H1 (cell line): ENCODE data around the gene MUC13. TPM values are rescaled to one million over a fixed set of nuclear protein-coding genes. Genes with fewer than 3 reads are reported as not detected.

Experiments
- CTCF ChIA-PET: fragments of 300-600 bp; sonication (Branson Sonifier 250); formaldehyde crosslinking; loops from one replicate; lab custom pipeline; 2021; ENCODE audit not compliant: partially characterized antibody; lab: Charles Lee
- POLR2A ChIA-PET: fragments of 300-600 bp; sonication (Branson Sonifier 250); formaldehyde crosslinking; loops from one replicate; lab custom pipeline; 2021; ENCODE audit warnings: inconsistent platforms; ENCODE audit not compliant: partially characterized antibody; lab: Charles Lee
- DNase-seq, 2 experiments: peaks; one replicate each; pipeline versions ENCODE4 v3.0.0 to v3.0.0-alpha.2; 2010 to 2022; ENCODE audit warnings: low spot score in 2 of 2, low read depth in 1 of 2, mixed read lengths in 1 of 2
- FAIRE-seq: peaks from 2 replicates; lab custom pipeline; 2011; peaks lifted over from hg19 to GRCh38; lab: Jason Lieb, UNC
- H2AFZ ChIP-seq: 2 replicates; pipeline ENCODE4 v1.8.1; 2012; ENCODE audit warnings: low read length, inconsistent platforms
- H2AK5ac ChIP-seq: 2 replicates; pipeline ENCODE4 v1.6.1; 2013; ENCODE audit warnings: low read depth, low read length
- H2BK120ac ChIP-seq: replicated peaks from 2 replicates; pipeline ENCODE3; 2013; ENCODE audit warnings: low read depth, low read length, inconsistent platforms
- H2BK12ac ChIP-seq: 2 replicates; pipeline ENCODE4 v1.6.1; 2013; ENCODE audit warnings: low read depth, low read length
- H2BK15ac ChIP-seq: 2 replicates; pipeline ENCODE4 v1.6.1; 2013; ENCODE audit warnings: low read length
- H2BK20ac ChIP-seq: 2 replicates; pipeline ENCODE4 v1.6.1; 2013; ENCODE audit warnings: low read length
- H2BK5ac ChIP-seq: 2 replicates; pipeline ENCODE4 v1.6.1; 2013; ENCODE audit warnings: low read depth, low read length
- H3K14ac ChIP-seq: 2 replicates; pipeline ENCODE4 v1.6.1; 2013; ENCODE audit warnings: inconsistent platforms; ENCODE audit not compliant: insufficient read length
- H3K18ac ChIP-seq: 2 replicates; pipeline ENCODE4 v1.6.1; 2013; ENCODE audit warnings: low read length; ENCODE audit errors: extremely low read depth
- H3K23ac ChIP-seq: 2 replicates; pipeline ENCODE4 v1.6.1; 2013; ENCODE audit warnings: inconsistent platforms; ENCODE audit not compliant: insufficient read length
- H3K23me2 ChIP-seq: 2 replicates; pipeline ENCODE4 v1.6.1; 2013; ENCODE audit warnings: low read depth, low read length
- H3K27ac ChIP-seq: 2 replicates; pipeline ENCODE4 v1.6.1; 2011; ENCODE audit warnings: low read depth, low read length, inconsistent platforms
- H3K27me3 ChIP-seq, 4 experiments: replicated peaks in 1 of 4; 1 replicate in 1 of 4; 2 replicates in 3 of 4; pipeline versions ENCODE4 v1.6.1 to v1.8.1; 2011 to 2013; ENCODE audit warnings: low read length in 3 of 4, mild to moderate bottlenecking in 3 of 4, inconsistent platforms in 2 of 4, mixed read lengths in 2 of 4, moderate library complexity in 1 of 4; ENCODE audit not compliant: control insufficient read depth in 3 of 4, insufficient read depth in 3 of 4; ENCODE audit errors: extremely low read depth in 1 of 4
- H3K36me3 ChIP-seq, 4 experiments: 2 replicates each; pipeline versions ENCODE4 v1.6.1 to v1.8.1; 2011 to 2013; ENCODE audit warnings: mild to moderate bottlenecking in 4 of 4, low read length in 3 of 4, moderate library complexity in 2 of 4, control low read depth in 1 of 4, inconsistent platforms in 1 of 4; ENCODE audit not compliant: insufficient read depth in 4 of 4, control insufficient read depth in 2 of 4
- H3K4ac ChIP-seq: replicated peaks from 2 replicates; pipeline ENCODE3; 2013; ENCODE audit warnings: low read length, low read depth, mixed read lengths, inconsistent platforms; ENCODE audit not compliant: insufficient read length
- H3K4me1 ChIP-seq, 4 experiments: replicated peaks in 1 of 4; 1 replicate in 1 of 4; 2 replicates in 3 of 4; pipeline versions ENCODE4 v1.6.1 to v1.8.1; 2011 to 2013; ENCODE audit warnings: low read length in 3 of 4, inconsistent platforms in 2 of 4, mixed read lengths in 1 of 4; ENCODE audit not compliant: insufficient read depth in 4 of 4, control insufficient read depth in 3 of 4
- H3K4me2 ChIP-seq, 2 experiments: 2 replicates each; pipeline versions ENCODE4 v1.6.1 to v1.8.1; 2011 to 2013; ENCODE audit warnings: low read depth in 2 of 2, low read length in 2 of 2, control low read depth in 1 of 2, inconsistent platforms in 1 of 2, mild to moderate bottlenecking in 1 of 2; ENCODE audit not compliant: insufficient read depth in 1 of 2
- H3K4me3 ChIP-seq, 4 experiments: fragments of 200-600, 300-600 bp in 1 of 4; sonication (generic), shearing (Covaris generic), sonication (Bioruptor Twin) in 1 of 4; 2 replicates each; pipeline versions ENCODE4 v1.5.1 to v1.8.1; 2011 to 2016; ENCODE audit warnings: low read length in 4 of 4, low read depth in 3 of 4, control low read depth in 2 of 4, inconsistent platforms in 2 of 4, mild to moderate bottlenecking in 2 of 4, mixed read lengths in 1 of 4, moderate library complexity in 1 of 4; ENCODE audit not compliant: insufficient read depth in 2 of 4; ENCODE audit errors: extremely low read depth in 1 of 4
- H3K56ac ChIP-seq: replicated peaks from 2 replicates; pipeline ENCODE3; 2013; ENCODE audit warnings: low read depth, mild to moderate bottlenecking, mixed read lengths, low read length, inconsistent platforms; ENCODE audit not compliant: insufficient read length
- H3K79me1 ChIP-seq: 2 replicates; pipeline ENCODE4 v1.6.1; 2013; ENCODE audit warnings: low read depth, low read length, control low read depth
- H3K79me2 ChIP-seq, 2 experiments: 2 replicates each; pipeline versions ENCODE4 v1.6.1 to v1.8.1; 2012 to 2013; ENCODE audit warnings: low read length in 2 of 2, mild to moderate bottlenecking in 2 of 2, inconsistent platforms in 1 of 2; ENCODE audit not compliant: insufficient read depth in 2 of 2, control insufficient read depth in 1 of 2
- H3K9ac ChIP-seq, 4 experiments: replicated peaks in 1 of 4; 1 replicate in 1 of 4; 2 replicates in 3 of 4; pipeline versions ENCODE4 v1.6.1 to v1.8.1; 2011 to 2013; ENCODE audit warnings: low read depth in 3 of 4, low read length in 3 of 4, control low read depth in 2 of 4, mild to moderate bottlenecking in 2 of 4, moderate library complexity in 2 of 4, inconsistent platforms in 1 of 4; ENCODE audit errors: extremely low read depth in 1 of 4
- H3K9me3 ChIP-seq, 2 experiments: 2 replicates each; pipeline versions ENCODE4 v1.6.1 to v1.8.1; 2012 to 2013; ENCODE audit warnings: mild to moderate bottlenecking in 2 of 2, moderate library complexity in 2 of 2, control low read depth in 1 of 2, inconsistent platforms in 1 of 2, low read depth in 1 of 2, low read length in 1 of 2, mixed read lengths in 1 of 2; ENCODE audit not compliant: insufficient read depth in 2 of 2
- H4K20me1 ChIP-seq, 2 experiments: replicated peaks in 1 of 2; 2 replicates each; pipeline versions ENCODE3 to v1.8.1; 2011 to 2013; ENCODE audit warnings: inconsistent platforms in 2 of 2, low read length in 2 of 2, mild to moderate bottlenecking in 1 of 2; ENCODE audit not compliant: insufficient read depth in 2 of 2, control insufficient read depth in 1 of 2
- H4K5ac ChIP-seq: 2 replicates; pipeline ENCODE4 v1.6.1; 2013; ENCODE audit warnings: low read length, low read depth, mixed read lengths, inconsistent platforms; ENCODE audit not compliant: insufficient read length
- H4K8ac ChIP-seq: 2 replicates; pipeline ENCODE4 v1.8.0; 2013; ENCODE audit warnings: mild to moderate bottlenecking, moderate library complexity, low read length, inconsistent platforms; ENCODE audit not compliant: insufficient read depth; ENCODE audit errors: extremely low read depth
- H4K91ac ChIP-seq: replicated peaks from 2 replicates; pipeline ENCODE3; 2013; ENCODE audit warnings: low read length, mixed read lengths, inconsistent platforms; ENCODE audit not compliant: insufficient read length
- ATF2 ChIP-seq: IDR thresholded peaks from 2 replicates; pipeline ENCODE4 v1.6.1; 2012; ENCODE audit warnings: low read length, inconsistent platforms
- BRCA1 ChIP-seq: IDR thresholded peaks from 2 replicates; pipeline ENCODE4 v1.6.1; 2012; ENCODE audit warnings: low read depth, low read length, improper control_type of control experiment
- E2F6 ChIP-seq: IDR thresholded peaks from 2 replicates; pipeline ENCODE4 v1.6.1; 2012; ENCODE audit warnings: inconsistent platforms
- GABPA ChIP-seq: IDR thresholded peaks from 2 replicates; pipeline ENCODE4 v1.6.1; 2011; ENCODE audit warnings: mild to moderate bottlenecking, low read length, moderate library complexity, borderline replicate concordance; ENCODE audit not compliant: insufficient read depth
- GTF2F1 ChIP-seq: IDR thresholded peaks from 2 replicates; pipeline ENCODE4 v1.6.1; 2012; ENCODE audit warnings: low read depth, low read length, improper control_type of control experiment, borderline replicate concordance
- JUN ChIP-seq: IDR thresholded peaks from 2 replicates; pipeline ENCODE4 v1.6.1; 2011; ENCODE audit warnings: low read depth, mild to moderate bottlenecking, improper control_type of control experiment, low read length
- KDM4A ChIP-seq: IDR thresholded peaks from one replicate; pipeline ENCODE4 v1.7.1; 2012; ENCODE audit warnings: low read depth, mild to moderate bottlenecking, moderate library complexity, low read length, inconsistent platforms; ENCODE audit not compliant: severe bottlenecking
- KDM5A ChIP-seq: fragments of 200-600 bp; IDR thresholded peaks from 2 replicates; pipeline ENCODE4 v1.7.1; 2012; ENCODE audit warnings: mild to moderate bottlenecking, low read length, inconsistent platforms, mixed read lengths
- NANOG ChIP-seq: IDR thresholded peaks from 2 replicates; pipeline ENCODE4 v1.6.1; 2011; ENCODE audit warnings: low read length, low read depth, mild to moderate bottlenecking, inconsistent platforms; ENCODE audit not compliant: insufficient read depth, poor library complexity, severe bottlenecking
- RAD21 ChIP-seq, 2 experiments: IDR thresholded peaks in 1 of 2; conservative IDR thresholded peaks in 1 of 2; 2 replicates each; pipeline ENCODE4 v1.6.1; 2011; ENCODE audit warnings: low read depth in 2 of 2, low read length in 2 of 2, improper control_type of control experiment in 1 of 2, inconsistent platforms in 1 of 2, mild to moderate bottlenecking in 1 of 2, moderate library complexity in 1 of 2
- SIX5 ChIP-seq: IDR thresholded peaks from 2 replicates; pipeline ENCODE4 v1.6.1; 2011; ENCODE audit warnings: mild to moderate bottlenecking, low read depth, low read length
- WGBS, 2 experiments: shearing (Covaris generic) in 1 of 2; methylation state at CpG; one replicate each; pipeline versions ENCODE4 v1.1.6 to v1.1.7; 2013 to 2015; ENCODE audit warnings: low lambda C conversion rate in 2 of 2, mixed read lengths in 2 of 2, inconsistent platforms in 1 of 2, low coverage in 1 of 2, missing lambda C conversion rate in 1 of 2; ENCODE audit not compliant: insufficient replicate concordance in 2 of 2, insufficient coverage in 1 of 2, insufficient read length in 1 of 2; ENCODE audit errors: extremely low coverage in 1 of 2, missing lambda C conversion rate in 1 of 2; 5-methylcytosine and 5-hydroxymethylcytosine counted together
- polyA plus RNA-seq, 7 experiments: library from polyadenylated mRNA; depleted of rRNA in 3 of 7; stranded (reverse) in 5 of 7; unstranded in 2 of 7; fragments of >200 nt in 5 of 7; fragments of 200-250 nt in 2 of 7; gene quantifications; 1 replicate in 5 of 7; 2 replicates in 1 of 7; 4 replicates in 1 of 7; pipeline versions ENCODE4 v1.2.1 to v1.2.3, GENCODE V29; 2011 to 2013; ENCODE audit warnings: missing spikeins in 2 of 7, mixed read lengths in 2 of 7
- total RNA-seq: library from RNA; stranded (reverse); fragmentation: NEBNext Ultra II Directional; extraction: Animal tissue kit (Norgen Biotek cat#: 25700); gene quantifications from 2 replicates; pipeline ENCODE4 v1.2.1, GENCODE V29; 2021

MUC13 gene
- total and polyA plus RNA-seq, 2 of the 8 experiments (the other 6 are each of a cell fraction or from before 2014, with no cell fraction given) = not detected

- Histone ChIP-seq H3K79me1 (peaks cover 5% of the 10 kb centered on the region), H3K14ac (no peak overlapping the region), H3K4me3 (no peak overlapping the region), H2BK15ac (no peak overlapping the region), H4K8ac (peak overlapping the region; percentile 32; the same call in 1 of the 2 replicates), H3K27ac (no peak overlapping the region), H3K4ac (no peak overlapping the region), H3K36me3 (peaks cover 0 to 10% (median 3%) of the 10 kb centered on the region in 4 experiments; a peak in 3 of 8 replicates), H4K5ac (no peak overlapping the region), H2BK5ac (no peak overlapping the region), H3K23me2 (no peaks in the 10 kb centered on the region), H2BK12ac (no peak overlapping the region), H4K91ac (no peak overlapping the region), H3K4me2 (no peak overlapping the region), H3K9ac (no peak overlapping the region), H2AK5ac (no peak overlapping the region), H3K27me3 (no peaks in the 10 kb centered on the region), H3K9me3 (no peaks in the 10 kb centered on the region), H2AFZ (no peak overlapping the region), H2BK120ac (no peak overlapping the region), H3K23ac (no peak overlapping the region), H2BK20ac (no peak overlapping the region), H3K79me2 (peaks cover 0 to 17% of the 10 kb centered on the region in 2 experiments; a peak in 3 of 4 replicates), H3K18ac (no peak overlapping the region), H3K56ac (no peak overlapping the region), H3K4me1 (peaks cover 0 to 8% (median 3%) of the 10 kb centered on the region in 4 experiments; a peak in 3 of 7 replicates), H4K20me1 (no peaks in the 10 kb centered on the region)
- DNase-seq = no peak
- ChIA-PET CTCF (interaction anchor here (1.3 to 1.6 kb wide), 3 partner anchors 15 to 28 kb away, joined by 3 to 6 read pairs (median 6); no protein-coding TSS in a partner anchor), POLR2A (interaction anchor here (1.1 kb wide), 1 partner anchor 9 kb away, joined by 3 read pairs; no protein-coding TSS in a partner anchor)
- no peak for FAIRE-seq
- 91% methylated on average over 9 of the region's 9 CpGs; no CpG with 5 or more reads in 1 of the 2 experiments for WGBS, 2 experiments
- TF ChIP-seq BRCA1 (no peak), NANOG (no peak), KDM4A (no peak), KDM5A (no peak), SIX5 (no peak), GTF2F1 (no peak), ATF2 (no peak), RAD21 (IDR thresholded peaks at IDR 0.05 in 1 of 2, conservative IDR thresholded peaks at IDR 0.05 in 1 of 2; ENCODE audit: low read depth in 2 of 2, low read length in 2 of 2) (no peak), GABPA (no peak), JUN (no peak), E2F6 (no peak)
These were observed 73.5 kb downstream of the MUC13 start for GRCh38 chr3:124861041-124861440.
